Stimulated activated effector memory CD8-positive, alpha-beta T cell treated with anti-CD3 and anti-CD28 coated beads, Interleukin-12 subunit alpha, Interleukin-12 subunit beta, amount 100 ng/mL, for 72 hours (primary cell): ENCODE results near the gene LRRC4C.
"Not testable (repeated sequence)": the region's sequence is repeated elsewhere in the genome, so short reads cannot be mapped to it uniquely, and the experiment has no call there.

ENCODE experiments used
- ATAC-seq: fragments of 150-1000 bp; cut with Tn5 transposase; 2 replicates; pipeline ENCODE4 v1.10.0; 2021
- DNase-seq, 2 donors: peaks; one replicate each; pipeline ENCODE4 v3.0.0; 2021 to 2022; ENCODE audit warnings: low spot score in 2 of 2
- H3K27ac Mint-ChIP-seq: one replicate; pipeline ENCODE4 v1.8.0; 2022; ENCODE audit warnings: mild to moderate bottlenecking, mixed read lengths
- H3K36me3 Mint-ChIP-seq: one replicate; pipeline ENCODE4 v1.8.0; 2022; ENCODE audit warnings: mild to moderate bottlenecking, mixed read lengths
- H3K4me1 Mint-ChIP-seq: one replicate; pipeline ENCODE4 v1.8.0; 2022; ENCODE audit warnings: mixed read lengths
- H3K4me3 Mint-ChIP-seq: one replicate; pipeline ENCODE4 v1.8.0; 2022; ENCODE audit warnings: mild to moderate bottlenecking, mixed read lengths
- H3K9me3 Mint-ChIP-seq: one replicate; pipeline ENCODE4 v1.8.0; 2022; ENCODE audit warnings: mixed read lengths

The LRRC4C gene

GRCh38 chr11:40924915-40925314 lies 534.5 kb downstream of the LRRC4C start:
- no peak overlapping the region for H3K27ac Mint-ChIP-seq
- H3K4me1 Mint-ChIP-seq: no peaks in the 10 kb centered on the region
- no peak overlapping the region for H3K4me3 Mint-ChIP-seq
- ATAC-seq (no peak), DNase-seq (no peak)
- peaks cover 9% of the 10 kb centered on the region for H3K9me3 Mint-ChIP-seq
- H3K36me3 Mint-ChIP-seq: no peaks in the 10 kb centered on the region

- peaks cover 9% of the 10 kb centered on the region for H3K9me3 Mint-ChIP-seq
- H3K27ac Mint-ChIP-seq: no peak overlapping the region
- no peak overlapping the region for H3K4me3 Mint-ChIP-seq
- no peaks in the 10 kb centered on the region for H3K4me1 Mint-ChIP-seq
- DNase-seq (no peak), ATAC-seq (no peak)
- no peaks in the 10 kb centered on the region for H3K36me3 Mint-ChIP-seq
These were observed 538.2 kb downstream of the LRRC4C start for GRCh38 chr11:40921246-40921645.

- not testable (repeated sequence) for H3K4me3 Mint-ChIP-seq, DNase-seq, H3K36me3 Mint-ChIP-seq, ATAC-seq, H3K27ac Mint-ChIP-seq, H3K4me1 Mint-ChIP-seq
- H3K9me3 Mint-ChIP-seq: peaks cover 20% of the 10 kb centered on the region
These were observed 548.7 kb downstream of the LRRC4C start for GRCh38 chr11:40910774-40911173.

GRCh38 chr11:40894501-40894900 lies 565.0 kb downstream of the LRRC4C start:
- DNase-seq: no peak
- Mint-ChIP-seq H3K9me3 (peaks cover 14% of the 10 kb centered on the region), H3K36me3 (no peaks in the 10 kb centered on the region), H3K27ac (no peak overlapping the region), H3K4me1 (no peaks in the 10 kb centered on the region), H3K4me3 (no peak overlapping the region)
- no peak for ATAC-seq

GRCh38 chr11:40885250-40885954 lies 574.0 kb downstream of the LRRC4C start:
- H3K4me1 Mint-ChIP-seq: no peaks in the 10 kb centered on the region
- no peaks in the 10 kb centered on the region for H3K36me3 Mint-ChIP-seq
- ATAC-seq (no peak), DNase-seq (no peak)
- H3K27ac Mint-ChIP-seq: no peak overlapping the region
- H3K4me3 Mint-ChIP-seq: no peak overlapping the region
- peaks cover 14% of the 10 kb centered on the region for H3K9me3 Mint-ChIP-seq

- no peaks in the 10 kb centered on the region for H3K4me1 Mint-ChIP-seq
- DNase-seq: no peak
- H3K9me3 Mint-ChIP-seq: peaks cover 19% of the 10 kb centered on the region
- no peaks in the 10 kb centered on the region for H3K36me3 Mint-ChIP-seq
- no peak overlapping the region for H3K4me3 Mint-ChIP-seq
- no peak for ATAC-seq
- H3K27ac Mint-ChIP-seq: no peak overlapping the region
These were observed 577.2 kb downstream of the LRRC4C start for GRCh38 chr11:40882301-40882700.

- ATAC-seq (no peak), DNase-seq (no peak)
- Mint-ChIP-seq H3K27ac (no peak overlapping the region), H3K36me3 (no peaks in the 10 kb centered on the region), H3K4me3 (no peak overlapping the region), H3K4me1 (no peaks in the 10 kb centered on the region), H3K9me3 (peaks cover 15% of the 10 kb centered on the region)
These were observed 579.5 kb downstream of the LRRC4C start for GRCh38 chr11:40879911-40880310.

- Mint-ChIP-seq H3K9me3 (peaks cover 8% of the 10 kb centered on the region), H3K4me3 (no peak overlapping the region), H3K36me3 (no peaks in the 10 kb centered on the region), H3K27ac (no peak overlapping the region), H3K4me1 (no peaks in the 10 kb centered on the region)
- no peak for ATAC-seq
- DNase-seq: no peak
These were observed 581.5 kb downstream of the LRRC4C start for GRCh38 chr11:40877981-40878380.

GRCh38 chr11:40877256-40877655 lies 582.2 kb downstream of the LRRC4C start:
- H3K4me1 Mint-ChIP-seq: no peaks in the 10 kb centered on the region
- H3K4me3 Mint-ChIP-seq: no peak overlapping the region
- DNase-seq (no peak), ATAC-seq (no peak)
- no peak overlapping the region for H3K27ac Mint-ChIP-seq
- H3K36me3 Mint-ChIP-seq: no peaks in the 10 kb centered on the region
- H3K9me3 Mint-ChIP-seq: peaks cover 4% of the 10 kb centered on the region

- Mint-ChIP-seq H3K4me1 (no peaks in the 10 kb centered on the region), H3K36me3 (no peaks in the 10 kb centered on the region), H3K4me3 (no peak overlapping the region), H3K27ac (no peak overlapping the region), H3K9me3 (peaks cover 17% of the 10 kb centered on the region)
- DNase-seq (no peak), ATAC-seq (no peak)
These were observed 591.3 kb downstream of the LRRC4C start for GRCh38 chr11:40867991-40868632.

- H3K4me1 Mint-ChIP-seq, H3K36me3 Mint-ChIP-seq, ATAC-seq, H3K4me3 Mint-ChIP-seq, H3K27ac Mint-ChIP-seq, DNase-seq: not testable (repeated sequence)
- H3K9me3 Mint-ChIP-seq: peaks cover 14% of the 10 kb centered on the region
These were observed 601.7 kb downstream of the LRRC4C start for GRCh38 chr11:40857754-40858153.

- Mint-ChIP-seq H3K9me3 (peaks cover 24% of the 10 kb centered on the region), H3K36me3 (no peaks in the 10 kb centered on the region), H3K4me1 (no peaks in the 10 kb centered on the region), H3K4me3 (no peak overlapping the region), H3K27ac (no peak overlapping the region)
- no peak for DNase-seq
- ATAC-seq: no peak
These were observed 616.6 kb downstream of the LRRC4C start for GRCh38 chr11:40842750-40843339.

- Mint-ChIP-seq H3K4me1 (no peaks in the 10 kb centered on the region), H3K36me3 (no peaks in the 10 kb centered on the region), H3K4me3 (no peak overlapping the region), H3K27ac (no peak overlapping the region), H3K9me3 (peaks cover 21% of the 10 kb centered on the region)
- ATAC-seq: no peak
- DNase-seq: no peak
These were observed 618.2 kb downstream of the LRRC4C start for GRCh38 chr11:40841231-40841630.

GRCh38 chr11:40838181-40838683 lies 621.2 kb downstream of the LRRC4C start:
- no peak for ATAC-seq
- Mint-ChIP-seq H3K4me1 (no peaks in the 10 kb centered on the region), H3K36me3 (no peaks in the 10 kb centered on the region), H3K4me3 (no peak overlapping the region), H3K27ac (no peak overlapping the region), H3K9me3 (peaks cover 17% of the 10 kb centered on the region)
- no peak for DNase-seq

- DNase-seq (no peak), ATAC-seq (no peak)
- Mint-ChIP-seq H3K36me3 (no peaks in the 10 kb centered on the region), H3K27ac (no peak overlapping the region), H3K4me1 (no peaks in the 10 kb centered on the region), H3K4me3 (no peak overlapping the region), H3K9me3 (peaks cover 18% of the 10 kb centered on the region)
These were observed 632.3 kb downstream of the LRRC4C start for GRCh38 chr11:40827116-40827515.

- DNase-seq (no peak), ATAC-seq (no peak)
- no peaks in the 10 kb centered on the region for H3K36me3 Mint-ChIP-seq
- no peak overlapping the region for H3K4me3 Mint-ChIP-seq
- peaks cover 18% of the 10 kb centered on the region for H3K9me3 Mint-ChIP-seq
- no peak overlapping the region for H3K27ac Mint-ChIP-seq
- no peaks in the 10 kb centered on the region for H3K4me1 Mint-ChIP-seq
These were observed 632.9 kb downstream of the LRRC4C start for GRCh38 chr11:40826601-40827000.
